Mesodermal cell (in vitro differentiated cells): ENCODE results near the gene STAB2.
A peak's percentile ranks its signal among the peaks of the same experiment; 100 is the strongest.

ENCODE experiments used
- H3K27ac ChIP-seq: 2 replicates; pipeline ENCODE4 v1.7.0; 2013; ENCODE audit warnings: mild to moderate bottlenecking, low read depth, low read length, moderate library complexity; ENCODE audit not compliant: severe bottlenecking
- H3K36me3 ChIP-seq: 2 replicates; pipeline ENCODE4 v1.7.1; 2013; ENCODE audit warnings: mild to moderate bottlenecking, low read length, moderate library complexity; ENCODE audit not compliant: control insufficient read depth, insufficient read depth
- H3K4me1 ChIP-seq: one replicate; pipeline ENCODE4 v1.7.1; 2013; ENCODE audit warnings: mild to moderate bottlenecking, low read length; ENCODE audit not compliant: insufficient read depth, control insufficient read depth, poor library complexity, severe bottlenecking
- H3K4me3 ChIP-seq: 2 replicates; pipeline ENCODE4 v1.7.0; 2013; ENCODE audit warnings: low read length, control low read depth, mild to moderate bottlenecking; ENCODE audit not compliant: insufficient read depth, poor library complexity, severe bottlenecking; ENCODE audit errors: extremely low read depth
- H3K9me3 ChIP-seq: 2 replicates; pipeline ENCODE4 v1.7.1; 2013; ENCODE audit warnings: mild to moderate bottlenecking, low read length, moderate library complexity; ENCODE audit not compliant: control insufficient read depth
- WGBS, 2 experiments: methylation state at CpG; one replicate each; pipeline ENCODE4 v1.1.5; 2013; ENCODE audit warnings: missing lambda C conversion rate in 2 of 2; ENCODE audit not compliant: insufficient coverage in 2 of 2; 5-methylcytosine and 5-hydroxymethylcytosine counted together

STAB2 gene

DNA sequence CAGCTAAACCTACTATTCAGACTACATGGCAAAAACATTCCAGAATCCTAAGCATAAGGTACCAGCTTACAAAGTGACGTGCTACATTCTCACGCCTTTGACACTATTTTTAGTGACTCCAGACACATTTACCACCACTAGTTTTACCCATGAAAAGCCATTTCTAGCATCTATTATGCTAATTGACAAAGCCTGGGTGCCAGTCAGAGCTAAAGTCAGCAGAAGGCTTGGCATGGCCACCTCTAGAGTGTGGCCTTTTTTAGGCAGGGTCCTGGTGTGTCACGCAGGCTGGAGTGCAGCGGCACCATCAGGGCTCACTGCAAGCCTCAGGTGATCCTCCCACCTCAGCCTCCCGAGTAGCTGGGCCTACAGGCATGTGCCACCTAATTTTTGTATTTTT is 178.2 kb downstream of the STAB2 start:
- 88 to 90% methylated on average over 3 to 4 of the region's 5 CpGs for WGBS, 2 experiments
- H3K4me1 ChIP-seq: no peaks in the 10 kb centered on the region
- H3K36me3 ChIP-seq: peaks cover 4% of the 10 kb centered on the region
- no peak overlapping the region for H3K27ac ChIP-seq
- no peaks in the 10 kb centered on the region for H3K9me3 ChIP-seq
- no peak overlapping the region for H3K4me3 ChIP-seq

DNA sequence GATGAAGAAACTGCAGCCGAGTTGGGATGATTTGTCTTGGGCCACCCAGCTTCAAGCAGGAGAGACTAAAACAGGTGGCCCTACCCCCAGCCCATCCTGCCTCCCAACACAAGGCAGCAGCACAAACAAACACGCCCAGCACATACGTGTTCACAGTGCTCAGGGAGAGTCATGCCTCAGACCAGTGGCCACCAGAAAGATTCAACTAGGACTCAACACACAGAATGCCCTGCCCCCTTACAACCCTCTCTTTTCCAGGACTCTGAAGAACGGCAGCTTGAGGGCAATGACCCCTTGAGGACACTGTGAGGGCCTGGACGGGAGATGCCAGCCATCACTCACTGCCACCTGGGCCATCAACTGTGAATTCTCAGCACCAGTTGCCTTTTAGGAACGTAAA is 179.0 kb downstream of the STAB2 start:
- 91 to 97% methylated on average over 3 to 4 of the region's 6 CpGs for WGBS, 2 experiments
- no peaks in the 10 kb centered on the region for H3K9me3 ChIP-seq
- H3K4me1 ChIP-seq: no peaks in the 10 kb centered on the region
- H3K27ac ChIP-seq: no peak overlapping the region
- no peak overlapping the region for H3K4me3 ChIP-seq
- H3K36me3 ChIP-seq: peaks cover 4% of the 10 kb centered on the region

DNA sequence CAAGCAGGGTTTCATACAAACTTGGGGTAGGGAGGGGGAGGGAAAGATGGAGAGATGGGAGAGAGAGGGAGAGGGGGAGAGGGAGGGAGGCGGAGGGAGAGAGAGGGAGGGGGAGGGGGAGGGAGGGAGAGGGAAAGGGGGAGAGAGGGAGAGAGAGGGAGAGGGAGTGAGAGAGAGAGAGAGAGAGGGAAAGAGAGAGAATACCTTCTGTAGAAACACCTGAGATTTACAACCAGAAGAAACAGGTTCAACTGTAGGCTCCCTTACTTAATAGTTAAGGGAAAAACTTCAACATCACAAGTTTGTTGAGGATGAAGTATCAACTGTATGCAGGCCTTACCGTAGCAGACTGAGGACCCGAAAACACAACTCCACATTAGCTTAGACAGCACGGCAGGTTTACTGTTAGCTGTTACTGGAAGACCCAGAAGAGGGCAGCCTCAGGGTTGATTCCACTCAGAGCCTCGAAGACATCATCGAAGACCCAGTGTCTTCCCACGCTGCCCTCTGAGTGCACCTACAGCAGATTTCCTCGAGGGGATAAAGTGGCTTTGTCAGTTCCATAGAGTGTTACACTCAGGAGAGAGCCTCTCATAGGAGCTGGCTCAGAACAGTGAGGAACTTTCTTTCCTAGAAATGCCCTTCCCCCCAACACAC is 181.5 kb downstream of the STAB2 start:
- Histone ChIP-seq H3K4me3 (no peak overlapping the region), H3K9me3 (no peaks in the 10 kb centered on the region), H3K4me1 (no peaks in the 10 kb centered on the region), H3K36me3 (peaks cover 4% of the 10 kb centered on the region), H3K27ac (no peak overlapping the region)
- WGBS, 2 experiments: 82 to 92% methylated on average over 6 to 7 of the region's 8 CpGs

DNA sequence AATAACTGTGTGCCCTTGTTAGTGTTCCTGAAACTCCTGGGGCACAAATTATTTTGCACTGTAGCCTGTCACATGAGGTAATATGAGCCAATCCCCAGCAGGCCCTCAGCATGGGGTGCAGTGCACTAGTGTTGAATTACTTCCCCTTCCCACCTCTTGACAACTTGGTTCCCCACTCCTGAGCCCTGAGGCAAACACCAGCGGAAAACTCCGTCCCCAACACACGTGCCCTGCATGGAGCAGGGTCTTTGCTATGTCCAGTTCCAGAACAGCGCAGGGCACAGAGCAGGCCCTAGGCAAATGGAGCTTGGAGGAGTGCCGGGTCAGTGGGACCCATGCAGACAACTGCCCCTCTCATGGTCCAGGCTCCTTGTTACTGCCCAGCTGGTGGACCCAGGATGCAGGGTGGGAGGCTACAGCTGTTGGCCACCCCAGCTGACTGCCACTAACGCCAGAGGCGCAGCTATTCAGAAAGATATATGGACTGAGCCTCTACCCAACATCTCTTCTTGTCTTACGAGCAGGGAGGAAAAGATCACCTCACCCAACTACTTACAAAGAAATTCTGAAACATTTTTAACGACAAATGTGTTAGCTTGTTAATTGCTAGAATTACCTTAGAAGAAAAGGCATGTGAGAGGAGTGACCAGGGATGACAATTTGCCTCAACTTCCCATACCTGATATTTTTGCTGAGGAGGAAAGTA is 182.3 kb downstream of the STAB2 start:
- no peaks in the 10 kb centered on the region for H3K9me3 ChIP-seq
- H3K4me3 ChIP-seq: no peak overlapping the region
- H3K36me3 ChIP-seq: peaks cover 4% of the 10 kb centered on the region
- H3K4me1 ChIP-seq: no peaks in the 10 kb centered on the region
- H3K27ac ChIP-seq: no peak overlapping the region
- WGBS, 2 experiments: 76 to 78% methylated on average over 7 to 8 of the region's 9 CpGs

DNA sequence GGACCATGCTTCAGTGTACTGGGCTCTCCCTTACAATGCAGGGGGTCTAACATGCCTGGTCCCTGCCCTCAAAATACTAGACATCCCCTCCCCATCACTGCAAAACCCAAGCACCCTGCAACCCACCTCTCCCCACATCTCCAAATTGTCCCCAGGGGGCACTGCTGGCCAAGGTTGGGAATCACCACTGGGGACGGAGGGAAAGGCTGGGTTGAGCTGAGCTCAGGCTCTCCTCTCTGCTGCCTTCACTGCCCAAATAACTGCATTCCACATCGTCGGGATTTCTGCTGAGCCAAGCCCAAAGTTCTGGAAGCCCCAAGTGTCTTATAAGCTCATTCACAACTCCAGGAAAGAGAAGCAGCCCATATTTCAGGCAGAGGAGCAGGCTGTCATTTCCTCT is 184.4 kb downstream of the STAB2 start:
- H3K36me3 ChIP-seq: peaks cover 16% of the 10 kb centered on the region
- no peaks in the 10 kb centered on the region for H3K4me1 ChIP-seq
- H3K9me3 ChIP-seq: no peaks in the 10 kb centered on the region
- WGBS, 2 experiments: 39% methylated on average over 3 of the region's 3 CpGs; no CpG with 5 or more reads in 1 of the 2 experiments
- no peak overlapping the region for H3K27ac ChIP-seq
- H3K4me3 ChIP-seq: no peak overlapping the region

DNA sequence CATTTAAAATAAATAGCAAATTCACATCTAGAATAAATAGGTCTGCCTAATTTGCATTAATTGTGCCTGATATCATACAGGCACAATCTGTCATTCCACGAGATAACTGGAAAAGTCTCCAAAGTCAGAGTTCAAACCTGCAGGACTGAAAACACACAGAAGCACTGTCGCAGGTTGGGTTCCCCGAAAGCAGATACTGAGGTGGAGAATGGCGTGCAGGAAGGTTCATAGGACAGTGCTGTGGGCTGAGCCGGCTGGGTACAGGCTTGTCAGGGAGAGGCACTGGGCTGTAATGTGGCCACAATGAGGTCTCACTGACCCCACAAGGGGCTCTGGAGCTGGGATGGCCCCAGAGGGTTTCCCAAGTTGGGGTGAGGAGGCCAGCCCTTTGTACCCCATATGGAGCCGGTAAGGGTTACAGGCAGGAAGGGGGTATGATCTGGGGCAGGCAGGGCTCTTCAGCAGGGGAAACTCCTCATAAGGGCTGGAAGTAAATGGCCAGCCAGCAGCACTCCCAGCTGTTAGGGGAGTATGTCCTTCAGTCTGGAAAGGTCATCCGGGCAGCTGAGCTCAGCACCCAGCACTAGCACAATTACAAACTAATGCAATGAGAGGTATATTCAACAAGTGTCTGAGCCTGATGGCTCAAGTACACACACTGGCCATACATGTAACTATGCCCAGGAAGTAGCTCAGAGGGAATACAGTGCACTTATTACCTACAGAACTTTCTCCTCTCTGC is 185.5 kb downstream of the STAB2 start:
- H3K27ac ChIP-seq: no peak overlapping the region
- no peaks in the 10 kb centered on the region for H3K4me1 ChIP-seq
- WGBS, 2 experiments: 93 to 97% methylated on average over 6 of the region's 7 CpGs
- H3K4me3 ChIP-seq: no peak overlapping the region
- H3K9me3 ChIP-seq: no peaks in the 10 kb centered on the region
- peaks cover 27% of the 10 kb centered on the region for H3K36me3 ChIP-seq

DNA sequence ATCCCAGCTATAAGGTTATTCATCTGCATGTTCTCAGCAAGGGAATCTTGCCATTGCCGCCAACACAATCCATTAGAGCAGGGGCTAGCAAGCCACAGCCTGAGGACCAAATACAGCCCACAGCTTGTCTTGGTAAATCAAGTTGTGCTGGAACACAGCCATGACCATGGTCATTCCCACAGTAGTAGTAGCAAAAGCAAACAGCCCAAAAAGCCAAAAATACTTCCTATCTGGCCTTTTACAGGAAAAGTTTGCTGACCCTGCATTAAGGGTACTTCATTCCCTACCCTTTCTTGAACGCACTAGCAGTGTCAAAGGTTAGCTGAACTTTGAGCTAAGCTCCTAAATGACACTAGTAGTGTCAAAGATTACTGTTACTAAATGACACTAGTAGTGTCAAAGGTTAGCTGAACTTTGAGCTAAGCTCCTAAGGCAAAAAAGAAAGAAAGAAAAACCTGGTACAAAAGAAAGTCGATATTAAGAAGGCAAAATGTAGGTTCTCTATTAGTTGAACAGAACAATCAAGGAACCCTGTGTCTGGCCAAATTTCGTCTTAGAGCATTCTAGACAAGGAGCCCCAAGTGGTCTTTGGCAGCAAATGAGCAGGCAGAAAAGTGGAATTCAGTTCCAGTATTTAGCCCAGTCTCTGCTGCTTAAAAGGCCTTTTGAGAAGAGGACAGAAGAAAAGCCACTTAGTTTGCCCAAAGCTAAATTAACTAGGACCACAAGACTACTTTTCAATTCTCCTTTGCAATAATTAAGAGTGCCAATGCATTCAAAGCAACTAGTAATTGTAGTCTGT is 186.2 kb downstream of the STAB2 start:
- Histone ChIP-seq H3K9me3 (no peaks in the 10 kb centered on the region), H3K4me1 (no peaks in the 10 kb centered on the region), H3K4me3 (no peak overlapping the region), H3K36me3 (peaks cover 32% of the 10 kb centered on the region), H3K27ac (no peak overlapping the region)
- WGBS, 2 experiments: 68 to 92% methylated on average over 3 of the region's 4 CpGs

DNA sequence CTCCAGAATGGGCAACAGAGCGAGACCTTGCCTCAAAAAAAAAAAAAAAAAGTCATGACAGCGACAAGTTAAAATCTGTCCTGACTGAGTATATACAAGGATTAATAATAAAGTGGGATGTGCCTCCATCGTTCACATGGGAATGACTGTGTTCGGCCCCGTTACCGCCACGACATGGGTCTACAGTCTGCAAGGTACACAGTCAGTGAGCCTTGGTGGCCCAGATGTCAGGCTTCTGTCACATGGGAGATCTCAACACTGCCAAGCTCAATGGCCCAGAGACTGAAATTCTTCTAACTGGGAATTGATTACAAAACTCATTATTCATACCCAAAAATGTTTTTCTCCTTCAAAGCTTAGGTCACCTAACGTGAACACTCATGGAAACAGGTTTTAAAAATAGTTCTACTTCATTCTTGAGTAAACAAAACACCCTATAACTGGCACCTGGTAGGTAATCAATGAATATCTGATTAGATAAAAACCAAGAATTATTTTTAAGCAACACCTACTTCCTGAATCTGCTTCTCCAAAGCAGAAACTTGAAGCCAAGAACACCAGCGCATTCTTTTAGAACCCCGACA is 188.0 kb downstream of the STAB2 start:
- Histone ChIP-seq H3K36me3 (peaks cover 32% of the 10 kb centered on the region), H3K4me3 (no peak overlapping the region), H3K9me3 (no peaks in the 10 kb centered on the region), H3K4me1 (peaks cover 13% of the 10 kb centered on the region), H3K27ac (no peak overlapping the region)
- WGBS, 2 experiments: 97 to 98% methylated on average over 5 to 9 of the region's 10 CpGs

DNA sequence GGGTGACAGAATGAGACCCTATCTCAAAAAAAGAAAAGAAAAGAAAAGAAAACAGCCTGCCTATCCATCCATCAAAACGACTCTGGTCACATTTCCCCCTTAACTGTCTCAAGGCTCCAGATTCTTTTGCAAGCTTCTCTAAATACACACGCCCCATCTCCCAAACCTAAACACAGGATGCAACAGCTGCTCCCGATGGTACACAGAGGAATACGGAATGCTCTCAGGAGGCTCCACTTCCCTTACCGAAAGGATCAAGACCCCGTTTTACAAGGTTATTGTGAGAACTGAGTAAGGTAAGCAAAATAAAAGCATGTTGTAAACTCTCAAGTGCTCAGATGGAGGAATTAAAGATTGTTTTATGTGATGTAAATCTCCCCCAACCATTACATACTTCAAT is 191.7 kb downstream of the STAB2 start:
- H3K9me3 ChIP-seq: no peaks in the 10 kb centered on the region

DNA sequence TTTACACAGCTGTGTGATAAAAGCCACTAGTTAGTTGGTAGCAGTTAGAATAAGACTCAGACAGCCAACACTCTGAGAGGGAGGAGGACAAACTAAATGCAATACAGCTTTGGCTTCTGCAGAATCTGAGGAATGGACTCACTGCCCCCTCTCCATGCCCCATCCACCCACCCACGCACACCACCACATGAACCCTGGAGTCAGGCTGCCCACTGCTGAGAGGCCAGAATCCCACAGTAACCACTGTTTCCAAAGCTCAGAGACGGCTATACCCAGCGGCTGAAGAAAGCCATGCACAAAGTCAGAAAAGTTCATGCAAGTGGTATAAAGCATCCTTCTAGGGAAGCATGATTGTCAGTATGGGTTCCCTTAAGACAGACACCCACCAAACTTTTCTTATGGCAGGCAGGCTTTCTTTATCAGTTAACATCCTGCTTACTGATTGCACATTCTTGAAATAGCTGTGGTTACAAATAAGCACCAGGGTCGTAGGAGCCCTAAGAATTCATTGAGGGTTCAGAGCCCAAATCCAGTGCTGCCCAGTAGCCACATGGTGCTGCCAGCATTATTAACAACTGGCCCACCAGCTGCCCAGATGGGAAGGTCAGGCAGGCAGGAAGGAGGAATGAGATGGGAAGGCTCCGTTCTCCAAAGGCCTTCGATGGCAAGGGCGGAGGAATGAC is 192.5 kb downstream of the STAB2 start:
- H3K4me3 ChIP-seq: no peak overlapping the region
- WGBS, 2 experiments: 74 to 83% methylated on average over 4 to 5 of the region's 7 CpGs
- peak overlapping the region; percentile 70 for H3K27ac ChIP-seq
- H3K4me1 ChIP-seq: peaks cover 17% of the 10 kb centered on the region
- H3K9me3 ChIP-seq: no peaks in the 10 kb centered on the region
- H3K36me3 ChIP-seq: peaks cover 42% of the 10 kb centered on the region

More for the DNA sequence above, 191.7 kb downstream of the STAB2 start:
- 96 to 100% methylated on average over 1 to 4 of the region's 6 CpGs for WGBS, 2 experiments
- Histone ChIP-seq H3K27ac (peak overlapping the region; percentile 70), H3K4me3 (no peak overlapping the region), H3K4me1 (peaks cover 17% of the 10 kb centered on the region), H3K36me3 (peaks cover 36% of the 10 kb centered on the region)
